ENCODE results near the gene NBEA.
"Not testable (repeated sequence)": the region's sequence is repeated elsewhere in the genome, so short reads cannot be mapped to it uniquely, and the experiment has no call there.

NBEA gene

GRCh38 chr13:34951528-34951927 lies 9.5 kb downstream of the NBEA start:
- no peak for DNase-seq

- no peak for DNase-seq
These were observed 17.4 kb downstream of the NBEA start for GRCh38 chr13:34959489-34959888.

GRCh38 chr13:34964558-34964957 lies 22.5 kb downstream of the NBEA start:
- DNase-seq, result no peak

GRCh38 chr13:34967851-34968562 lies 25.9 kb downstream of the NBEA start:
- peak; percentile 4 for DNase-seq

GRCh38 chr13:34969539-34969938 lies 27.5 kb downstream of the NBEA start:
- not testable (repeated sequence) for DNase-seq

- DNase-seq, result no peak
These were observed 28.9 kb downstream of the NBEA start for GRCh38 chr13:34970961-34971360.

DNA sequence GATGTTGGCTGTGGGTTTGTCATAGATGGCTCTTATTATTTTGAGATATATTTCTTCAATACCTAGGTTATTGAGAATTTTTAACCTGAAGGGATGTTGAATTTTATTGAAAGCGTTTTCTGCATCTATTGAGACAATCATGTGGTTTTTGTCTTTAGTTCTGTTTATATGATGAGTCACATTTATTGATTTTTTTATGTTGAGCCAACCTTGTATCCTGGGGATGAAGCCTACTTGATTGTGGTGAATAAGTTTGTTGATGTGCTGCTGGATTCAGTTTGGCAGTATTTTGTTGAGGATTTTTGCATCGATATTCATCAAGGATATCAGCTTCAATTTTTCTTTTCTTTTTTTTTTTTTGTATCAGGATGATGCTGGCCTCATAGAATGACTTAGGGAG lies 29.4 kb downstream of the NBEA start:
- DNase-seq, result no peak

GRCh38 chr13:34985199-34985598 lies 43.1 kb downstream of the NBEA start:
- DNase-seq, result not testable (repeated sequence)

GRCh38 chr13:34988330-34988791 lies 46.3 kb downstream of the NBEA start:
- DNase-seq, result no peak

- no peak for DNase-seq
These were observed 48.5 kb downstream of the NBEA start for GRCh38 chr13:34990399-34991214.

DNA sequence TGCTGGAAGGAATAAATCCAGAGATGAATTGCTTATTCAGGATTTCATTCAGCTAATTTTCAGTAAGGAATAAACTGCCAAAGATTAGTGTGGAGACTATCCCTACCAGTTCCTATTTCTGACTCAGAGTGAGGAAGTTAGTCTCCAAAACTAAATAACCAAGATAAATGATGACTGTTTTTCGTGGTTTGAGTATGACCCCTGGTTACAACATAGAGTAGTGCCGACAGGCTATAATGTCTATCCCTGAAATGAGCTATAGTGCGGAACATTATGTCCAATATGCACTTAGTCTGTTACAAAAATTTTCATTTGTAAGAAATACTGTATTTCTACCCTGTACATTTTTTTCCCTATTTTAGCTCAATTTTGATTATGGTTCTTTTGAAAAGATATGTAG lies 51.4 kb downstream of the NBEA start:
- DNase-seq, result no peak

GRCh38 chr13:35003734-35004133 lies 61.7 kb downstream of the NBEA start:
- not testable (repeated sequence) for DNase-seq

DNA sequence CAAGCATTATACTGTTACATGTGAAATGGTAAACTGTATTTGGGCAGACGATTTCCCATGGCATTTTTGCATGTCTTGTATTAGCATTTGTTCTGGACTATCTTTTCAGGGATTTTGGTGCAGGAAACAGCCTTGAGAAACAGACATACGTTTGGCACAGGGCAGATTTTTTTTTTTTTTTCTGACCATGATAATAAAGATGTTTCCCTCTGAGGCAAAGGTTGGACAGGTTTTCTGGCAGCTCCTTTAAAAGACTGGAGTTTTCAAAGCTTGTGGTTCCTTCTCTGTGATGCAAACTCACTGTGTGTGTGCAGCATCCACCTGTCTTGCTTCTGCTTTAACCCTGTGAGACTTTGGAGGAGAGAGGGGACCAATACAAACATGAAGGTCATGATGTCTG lies 63.0 kb downstream of the NBEA start:
- DNase-seq, result no peak

DNA sequence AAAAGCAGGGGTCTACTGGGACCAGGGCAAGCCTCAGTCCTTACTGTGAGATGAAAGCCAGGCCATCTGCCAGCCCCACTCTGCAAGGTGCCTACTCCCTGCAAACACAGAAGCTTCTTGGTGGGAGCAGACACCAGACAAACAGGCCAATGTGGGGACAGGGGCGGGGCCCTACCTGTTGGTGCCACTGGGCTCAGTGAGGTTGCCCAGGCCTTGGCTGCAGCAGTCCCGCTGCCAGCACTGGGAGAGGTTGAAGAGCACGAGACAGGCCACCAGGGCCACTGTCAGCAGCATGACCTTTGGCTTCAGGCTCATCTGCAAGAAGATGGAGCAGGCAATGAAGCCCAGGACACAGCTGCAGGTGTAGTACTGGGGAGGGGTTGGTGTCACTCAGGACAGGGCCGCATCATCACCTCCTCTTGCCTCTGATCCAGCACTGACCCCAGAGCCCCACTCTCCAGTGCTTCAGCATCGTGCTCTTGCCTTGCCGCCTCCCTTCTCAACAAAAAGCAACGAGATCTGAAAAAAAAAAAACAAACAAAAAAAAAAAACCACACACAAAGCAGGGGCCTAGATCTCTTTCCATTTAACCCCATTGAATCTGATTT lies 72.6 kb downstream of the NBEA start:
- no peak for DNase-seq

- no peak for DNase-seq
These were observed 74.5 kb downstream of the NBEA start for GRCh38 chr13:35016362-35017112.

GRCh38 chr13:35025314-35025713 lies 83.2 kb downstream of the NBEA start:
- DNase-seq, result no peak

- no peak for DNase-seq
These were observed 86.3 kb downstream of the NBEA start for GRCh38 chr13:35028338-35028867.

DNA sequence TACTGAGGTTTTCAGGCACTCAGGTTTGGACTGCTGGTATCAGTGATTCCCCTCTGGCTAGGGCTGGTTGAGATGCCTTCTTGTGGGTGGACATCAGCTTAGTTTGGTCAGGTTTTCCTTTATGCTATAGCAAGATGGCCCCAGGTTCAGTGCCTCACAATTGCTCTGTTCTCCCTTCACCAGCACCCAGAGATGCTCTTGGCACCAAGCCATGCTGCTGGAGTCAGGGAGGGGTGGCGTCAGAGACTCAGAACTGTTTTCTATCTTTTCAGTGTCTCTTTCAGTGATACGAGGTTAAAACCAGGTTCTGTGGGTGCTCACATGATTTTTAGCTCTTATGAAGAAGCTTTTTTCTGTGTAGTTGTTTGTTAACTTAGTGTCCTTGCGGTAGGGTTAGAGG lies 96.9 kb downstream of the NBEA start:
- no peak for DNase-seq

- DNase-seq, result no peak
These were observed 104.5 kb downstream of the NBEA start for GRCh38 chr13:35046587-35046986.

DNA sequence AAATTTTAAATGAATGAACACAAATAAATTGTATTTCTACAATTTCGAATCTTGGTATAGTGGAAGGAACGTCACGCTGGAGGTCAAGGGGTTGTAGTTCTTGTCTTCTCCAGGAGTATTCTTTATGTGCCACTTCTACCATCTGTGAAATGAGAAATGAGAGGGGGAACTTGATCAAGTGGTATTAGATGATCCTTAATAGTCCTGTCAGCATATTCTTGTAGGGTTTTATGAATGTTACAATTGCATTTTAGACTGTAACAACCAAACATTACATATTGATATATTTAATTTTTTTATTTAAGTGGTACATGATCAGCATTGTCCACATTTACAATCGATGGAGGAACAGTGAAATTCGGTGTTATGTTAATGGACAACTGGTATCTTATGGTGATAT lies 113.6 kb downstream of the NBEA start:
- DNase-seq, result no peak

GRCh38 chr13:35057858-35058257 lies 115.8 kb downstream of the NBEA start:
- DNase-seq, result no peak

DNA sequence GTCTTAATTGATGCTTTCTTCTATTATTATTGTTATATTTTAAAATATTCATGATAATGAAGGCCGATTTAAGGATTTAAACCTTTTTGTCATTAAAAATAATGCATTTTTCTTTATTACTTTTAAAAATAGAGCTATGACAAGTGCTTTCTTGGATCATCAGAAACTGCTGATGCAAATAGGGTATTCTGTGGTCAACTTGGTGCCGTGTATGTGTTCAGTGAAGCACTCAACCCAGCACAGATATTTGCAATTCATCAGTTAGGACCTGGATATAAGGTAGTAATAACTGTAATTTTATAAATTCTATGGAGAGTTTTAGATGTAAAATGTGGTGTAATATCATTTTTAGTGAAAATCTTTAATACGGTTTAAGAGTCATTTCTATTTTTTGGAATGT lies 116.5 kb downstream of the NBEA start:
- DNase-seq, result not testable (repeated sequence)

GRCh38 chr13:35086667-35087066 lies 144.6 kb downstream of the NBEA start:
- no peak for DNase-seq
